Renal cortex interstitium (tissue), 11 donors: ENCODE data around the gene TRPM8. TPM values are rescaled to one million over a fixed set of nuclear protein-coding genes. Genes with fewer than 3 reads are reported as not detected.

Experiments
- DNase-seq, 11 donors: peaks; one replicate each; pipeline ENCODE4 v3.0.0-alpha.2; 2013; ENCODE audit warnings: low read depth in 9 of 11, low spot score in 4 of 11; ENCODE audit errors: extremely low read depth in 1 of 11
- polyA plus RNA-seq, 3 donors: library from polyadenylated mRNA; unstranded; fragments of 120-200 nt; gene quantifications; one replicate each; pipeline ENCODE4 v1.2.1, GENCODE V29; 2013; ENCODE audit not compliant: insufficient read length in 3 of 3

TRPM8 gene
- polyA plus RNA-seq, 3 donors = 0.56 TPM; not detected in 2

DNA sequence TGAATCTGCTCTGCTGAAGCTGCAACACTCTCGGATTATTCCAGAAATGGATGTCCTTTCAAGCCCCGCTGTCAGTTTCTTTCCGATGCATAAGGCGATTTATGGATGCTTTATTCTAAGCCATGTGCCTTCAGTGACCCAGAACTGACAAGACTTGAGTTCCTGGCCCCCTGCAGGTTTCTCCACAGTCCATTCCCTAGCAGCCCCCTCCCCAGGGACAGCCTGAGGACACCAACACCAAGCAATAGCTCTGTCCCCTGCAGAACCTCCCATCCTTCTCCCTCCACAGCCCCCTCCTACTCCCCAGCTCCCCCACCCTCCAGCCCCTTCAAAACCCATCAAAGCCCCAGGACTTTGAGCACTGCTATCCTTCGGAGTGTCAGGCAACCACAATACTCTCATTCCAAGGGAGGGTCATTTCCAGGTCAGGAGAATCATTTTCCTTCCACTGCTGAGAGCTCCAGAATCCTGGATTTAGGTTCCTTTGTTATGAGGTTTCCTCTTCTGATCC is 108.8 kb downstream of the TRPM8 start:
- DNase-seq = peak in 7 of 11 donors; percentile 12 to 36 (median 23)

DNA sequence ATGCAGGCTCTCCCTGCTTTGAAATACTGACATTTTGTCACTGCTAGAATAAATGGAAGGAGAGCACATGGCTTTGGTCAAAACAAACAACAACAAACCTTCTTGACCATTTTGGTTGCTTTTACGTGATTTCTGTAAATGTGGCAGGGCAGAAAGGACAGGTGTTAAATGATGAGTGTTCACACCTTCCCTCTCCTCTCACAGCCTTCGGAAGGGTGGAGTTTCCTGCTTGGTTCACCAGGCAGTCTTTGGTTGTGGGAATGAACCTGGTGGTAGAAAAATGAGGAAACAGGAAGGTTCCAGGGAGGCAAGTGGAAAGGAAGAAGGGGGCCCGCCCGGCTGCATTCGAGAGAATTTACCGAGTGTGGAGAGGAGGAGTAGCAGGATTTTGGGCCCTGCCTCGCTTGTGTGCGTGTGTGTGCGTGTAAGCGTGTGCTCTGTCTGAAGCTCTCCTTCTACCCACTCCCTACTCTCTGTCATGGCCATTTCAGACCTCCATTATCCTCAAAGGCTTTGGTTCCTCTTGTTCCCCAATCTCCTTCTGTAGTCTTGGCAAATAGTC is 109.6 kb downstream of the TRPM8 start:
- DNase-seq = no peak

DNA sequence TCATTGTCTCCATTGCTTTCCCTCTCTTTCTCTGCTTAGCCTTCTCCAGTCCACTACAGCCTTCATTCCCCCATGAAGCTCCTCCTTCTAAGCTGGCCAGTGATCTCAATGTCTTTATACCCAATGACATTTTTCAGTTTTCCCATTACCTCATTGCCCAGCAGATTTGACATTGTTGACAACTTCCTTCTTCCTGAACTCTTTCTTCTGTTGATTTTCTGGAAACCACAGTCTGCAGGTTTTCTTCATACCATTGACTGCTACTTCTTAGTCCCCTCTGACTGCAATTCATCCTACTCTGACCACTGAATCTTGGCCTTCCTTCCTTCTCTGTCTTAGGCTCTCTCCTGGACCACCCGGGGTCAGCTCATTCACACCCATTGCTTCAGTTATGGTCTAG is 110.5 kb downstream of the TRPM8 start:
- no peak for DNase-seq

DNA sequence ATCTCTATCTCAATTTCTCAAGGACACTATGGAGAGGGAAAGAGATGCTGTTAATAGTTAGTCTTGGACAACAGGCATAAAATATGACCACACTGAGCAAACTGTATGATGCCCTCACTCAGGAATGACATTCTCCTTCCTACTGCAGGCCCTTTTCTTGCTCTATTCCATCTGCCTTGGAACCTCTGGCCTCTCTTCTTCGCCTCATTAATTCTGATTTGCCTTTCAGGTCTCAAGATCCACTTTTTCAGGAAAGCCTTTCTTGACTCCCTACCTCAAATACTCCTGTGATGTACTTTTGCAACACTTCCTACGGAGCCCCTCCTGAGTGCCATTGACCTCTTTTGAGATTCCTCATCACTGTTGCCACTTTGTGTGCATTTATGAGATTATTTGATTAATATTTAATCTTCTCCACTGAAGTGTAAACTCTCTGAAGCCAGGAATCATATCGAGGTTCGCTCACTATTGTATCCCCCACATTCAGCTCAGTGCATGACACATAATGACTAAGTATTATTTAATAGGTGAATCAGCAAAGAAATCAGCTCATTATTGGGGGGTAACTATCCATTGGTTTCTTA is 112.1 kb downstream of the TRPM8 start:
- no peak for DNase-seq

DNA sequence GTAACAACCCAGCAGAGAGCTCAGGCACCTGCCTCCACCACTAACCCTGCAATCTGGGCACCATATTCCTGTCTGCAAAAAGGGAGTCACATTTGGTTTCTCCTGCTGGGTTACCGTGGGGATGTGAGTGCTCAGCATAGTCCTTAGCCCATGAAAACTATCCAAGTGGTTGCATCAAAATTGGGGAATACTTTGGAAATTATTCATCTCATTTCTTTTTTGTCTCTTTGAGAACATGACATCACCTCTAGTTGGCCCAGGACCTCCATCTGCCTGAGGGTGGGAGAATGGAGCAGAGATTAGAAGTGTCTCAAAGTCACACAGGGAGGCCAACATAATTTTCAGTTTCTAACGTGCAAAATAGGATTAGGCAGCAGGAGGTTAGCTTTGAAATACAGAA is 114.0 kb downstream of the TRPM8 start:
- no peak for DNase-seq

DNA sequence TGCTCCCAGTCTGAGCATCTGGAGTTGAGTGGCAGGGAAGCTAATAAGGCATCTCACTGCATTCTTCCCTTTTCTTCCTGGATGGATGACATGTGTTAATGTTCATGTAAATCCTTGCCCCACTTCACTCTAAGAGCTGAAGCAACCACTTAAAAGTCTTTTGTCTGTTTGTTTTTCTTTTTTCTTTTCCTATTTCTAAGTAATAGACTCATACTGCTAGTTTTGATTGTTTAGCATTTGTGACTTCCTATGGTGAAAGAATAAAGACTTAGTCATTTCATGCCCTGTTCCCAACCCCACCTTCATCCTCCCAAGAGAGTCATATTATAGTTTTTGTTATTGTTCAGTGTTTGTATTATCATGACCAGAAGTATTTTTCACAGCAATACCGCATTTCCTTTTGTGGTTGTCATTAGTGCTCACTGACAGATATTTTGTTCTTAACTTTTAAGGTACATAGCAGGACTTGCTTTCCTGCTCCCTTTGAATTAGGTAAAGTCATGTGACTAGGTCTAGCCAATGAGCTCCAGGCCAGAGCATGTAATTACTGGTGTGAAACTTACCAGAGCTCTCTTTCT is 115.2 kb downstream of the TRPM8 start:
- no peak for DNase-seq

DNA sequence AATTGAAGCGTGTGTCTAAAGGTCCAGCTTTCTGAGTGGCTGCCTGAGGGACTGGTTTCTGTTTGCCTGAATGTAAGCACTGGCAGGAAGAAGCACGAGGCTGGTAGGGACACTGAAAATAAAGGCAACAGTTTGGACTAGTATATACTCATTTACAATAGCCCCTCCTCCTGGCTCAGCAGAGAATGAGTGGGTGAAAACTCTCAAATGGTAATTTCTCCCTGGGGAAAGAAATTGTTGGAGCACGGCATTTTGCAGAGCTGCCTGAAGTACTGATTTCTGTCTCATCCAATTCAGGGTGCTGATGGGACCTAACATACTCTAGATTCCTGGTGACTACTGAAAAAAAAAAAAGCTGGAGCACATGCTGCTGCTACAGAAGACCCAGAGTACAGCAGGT is 116.0 kb downstream of the TRPM8 start:
- DNase-seq = no peak

DNA sequence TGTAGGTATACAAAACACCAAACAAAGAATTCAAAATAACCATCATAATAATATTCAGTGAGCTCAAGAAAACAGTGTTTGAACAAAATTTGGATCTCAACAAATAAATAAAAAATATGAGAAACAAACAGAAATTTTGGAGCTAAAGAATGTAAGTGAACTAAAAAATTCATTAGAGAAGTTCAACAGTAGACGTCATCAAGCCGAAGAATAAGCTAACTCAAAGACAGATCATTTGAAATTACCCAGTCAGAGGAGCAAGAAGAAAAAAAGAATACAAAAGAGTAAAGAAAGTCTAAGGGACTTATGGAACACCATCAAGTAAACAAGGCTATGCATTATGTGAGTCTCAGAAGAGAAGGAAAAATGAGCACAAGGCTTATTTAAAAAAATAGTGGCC is 116.7 kb downstream of the TRPM8 start:
- DNase-seq = no peak

DNA sequence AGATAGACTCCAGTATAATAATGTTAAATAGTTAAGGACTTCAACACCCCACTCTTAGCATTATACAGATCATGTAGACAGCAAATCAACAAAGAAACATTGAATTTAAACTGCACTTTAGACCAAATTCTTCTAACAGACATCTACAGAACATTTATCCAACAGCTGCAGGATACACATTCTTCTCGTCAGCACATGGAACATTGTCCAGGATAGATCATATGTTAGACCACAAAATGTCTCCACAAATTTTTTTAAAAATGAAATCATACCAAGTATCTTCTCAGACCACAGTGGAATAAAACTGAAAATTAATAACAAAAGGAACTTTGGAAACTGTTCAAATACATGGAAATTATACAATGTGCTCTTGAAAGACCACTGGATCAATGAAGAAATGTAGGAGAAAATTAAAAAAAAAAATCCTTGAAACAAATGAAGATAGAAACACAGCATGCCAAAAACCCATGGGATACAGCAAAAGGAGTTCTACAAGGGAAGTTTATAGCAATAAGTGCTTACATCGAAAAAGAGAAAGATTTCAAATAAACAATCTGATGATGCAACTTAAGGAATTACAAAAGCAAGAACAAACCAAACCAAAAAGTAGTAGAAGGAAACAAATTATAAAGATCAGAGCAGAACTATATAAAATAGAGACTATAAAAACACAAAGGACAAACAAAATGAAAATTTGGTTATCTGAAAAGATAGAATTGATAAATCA is 121.1 kb downstream of the TRPM8 start:
- DNase-seq = no peak

DNA sequence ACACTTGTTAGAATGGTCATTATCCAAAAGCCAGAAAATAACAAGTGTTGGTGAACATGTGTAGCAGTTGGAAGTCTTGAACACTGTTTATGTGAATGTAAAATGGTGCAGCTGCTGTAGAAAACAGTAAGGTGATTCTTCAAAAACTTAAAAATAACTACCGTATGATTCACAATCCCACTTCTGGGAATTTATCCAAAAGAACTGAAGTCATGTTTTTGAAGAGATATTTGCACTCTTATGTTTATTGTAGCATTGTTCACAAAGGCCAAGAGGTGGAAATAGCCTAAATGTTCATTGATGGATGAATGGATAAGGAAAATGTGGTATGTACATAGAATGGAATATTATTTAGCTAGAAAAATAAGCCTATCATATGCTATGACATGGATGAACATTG is 127.0 kb downstream of the TRPM8 start:
- no peak for DNase-seq

DNA sequence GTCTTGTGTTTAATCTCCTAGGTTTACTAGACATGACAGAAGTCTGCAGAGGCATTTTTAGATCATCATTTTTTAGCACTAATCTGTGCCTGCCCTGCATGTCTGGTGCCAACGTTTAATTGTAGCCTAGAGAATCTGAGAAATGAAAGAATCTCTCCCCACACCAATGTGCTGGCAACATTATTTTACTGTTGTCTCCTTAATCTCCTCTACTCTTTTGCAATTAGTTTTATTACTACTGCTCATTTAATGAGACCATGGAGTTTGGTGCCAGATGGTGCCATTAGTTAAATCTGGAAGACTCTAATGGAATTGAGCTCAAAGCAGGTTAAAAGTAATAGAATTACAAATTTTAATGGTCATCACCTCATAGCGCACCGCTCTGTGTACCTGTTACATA is 129.3 kb downstream of the TRPM8 start:
- no peak for DNase-seq

DNA sequence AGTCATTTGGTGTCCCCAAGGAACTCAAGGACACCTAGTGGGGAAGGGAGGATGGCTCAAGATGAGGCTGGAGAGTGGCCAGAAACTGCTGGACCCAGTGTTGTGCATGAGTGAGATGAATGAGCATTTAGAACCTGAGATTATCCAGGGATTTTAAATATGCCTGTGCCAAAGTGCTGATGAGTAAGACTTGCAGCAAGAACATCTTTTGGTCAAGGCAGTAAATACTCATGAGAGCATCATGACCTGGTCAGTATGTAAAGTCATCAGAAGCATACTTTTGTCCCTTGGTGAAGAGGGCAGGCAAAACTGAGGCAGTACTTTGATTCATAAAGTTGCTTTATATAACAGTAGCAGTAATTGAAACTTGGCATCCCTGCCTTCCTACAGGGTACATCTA is 130.2 kb downstream of the TRPM8 start:
- DNase-seq = no peak

DNA sequence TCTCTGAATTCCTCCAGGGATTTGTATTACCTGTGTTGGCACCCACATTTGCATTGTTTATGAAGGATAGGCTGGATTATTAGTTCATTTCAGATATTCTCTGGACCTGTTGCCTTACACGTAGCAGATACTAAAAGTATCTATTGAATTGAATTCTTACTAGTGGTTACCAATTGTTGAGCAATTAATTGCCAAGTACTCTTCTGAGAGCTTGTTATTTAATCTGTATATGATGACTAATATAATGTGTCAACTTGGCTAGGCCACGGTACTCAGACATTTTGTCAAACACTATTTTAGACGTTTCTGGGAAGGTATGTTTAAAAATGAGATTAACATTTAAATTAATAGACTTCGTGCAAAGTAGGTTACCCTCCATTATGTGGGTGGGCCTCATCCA is 130.9 kb downstream of the TRPM8 start:
- no peak for DNase-seq

DNA sequence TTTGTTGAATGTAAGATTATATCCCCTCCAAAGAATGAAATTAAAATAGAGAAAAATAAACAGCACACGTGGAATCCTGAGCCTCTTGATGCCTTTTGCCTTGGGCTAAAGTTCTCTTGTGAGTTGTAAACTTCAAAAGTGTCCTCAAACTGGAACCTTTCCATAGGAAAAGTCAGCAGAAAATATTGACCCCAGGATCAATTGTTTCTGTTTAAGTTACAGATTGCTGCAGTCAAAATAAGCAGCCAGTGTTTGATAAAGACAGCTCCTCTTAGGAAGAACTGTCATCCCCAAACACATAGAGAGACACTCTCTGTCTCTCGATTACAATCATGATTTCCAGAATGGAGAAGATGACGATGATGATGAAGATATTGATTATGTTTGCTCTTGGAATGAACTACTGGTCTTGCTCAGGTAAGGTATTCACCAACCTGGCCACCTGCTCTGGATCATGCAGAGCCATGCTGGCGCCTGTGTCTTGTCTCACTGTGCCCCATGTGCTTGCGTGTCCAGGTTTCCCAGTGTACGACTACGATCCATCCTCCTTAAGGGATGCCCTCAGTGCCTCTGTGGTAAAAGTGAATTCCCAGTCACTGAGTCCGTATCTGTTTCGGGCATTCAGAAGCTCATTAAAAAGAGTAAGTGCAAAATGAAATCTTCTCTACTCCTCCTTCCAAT is 133.4 kb downstream of the TRPM8 start, which contains the start of gene SPP2:
Gene SPP2 (plus strand): TSS at position 248 of the 681 bp plus-strand sequence. CDS start 85 bp downstream, at position 333.
- DNase-seq = no peak

DNA sequence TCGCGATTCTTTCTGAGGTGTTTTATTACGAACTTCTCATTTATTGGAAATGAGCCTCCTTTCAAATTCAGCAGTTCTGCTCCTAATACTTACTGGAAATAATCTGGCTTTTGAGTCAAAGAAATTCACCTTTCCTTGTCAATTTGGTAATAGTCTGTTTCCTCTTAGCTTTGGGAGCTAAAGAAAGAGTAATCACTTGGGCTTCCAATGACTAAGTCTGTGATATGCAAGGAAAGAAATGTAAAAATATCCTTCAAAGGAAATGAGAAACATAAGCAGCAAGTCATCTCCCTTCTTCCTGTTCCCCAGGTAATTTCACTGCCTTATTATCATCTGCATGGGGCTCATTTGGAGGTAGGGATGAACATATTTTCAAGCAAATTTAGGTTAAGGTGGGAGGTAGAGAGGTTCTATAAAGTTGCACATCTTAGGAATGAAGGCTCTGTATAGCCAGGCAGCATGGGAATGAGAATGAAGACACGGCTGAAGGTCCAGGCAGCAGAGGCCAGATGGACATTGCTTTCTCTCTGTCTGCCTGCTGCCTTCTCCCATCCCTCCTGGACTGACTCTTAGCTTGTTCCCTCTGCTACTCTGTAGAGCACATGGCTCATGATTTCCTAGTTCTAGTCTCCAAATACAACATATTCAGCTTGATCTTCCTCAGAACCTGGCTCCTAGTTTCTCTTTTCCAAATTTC is 134.3 kb downstream of the TRPM8 start:
- no peak for DNase-seq

DNA sequence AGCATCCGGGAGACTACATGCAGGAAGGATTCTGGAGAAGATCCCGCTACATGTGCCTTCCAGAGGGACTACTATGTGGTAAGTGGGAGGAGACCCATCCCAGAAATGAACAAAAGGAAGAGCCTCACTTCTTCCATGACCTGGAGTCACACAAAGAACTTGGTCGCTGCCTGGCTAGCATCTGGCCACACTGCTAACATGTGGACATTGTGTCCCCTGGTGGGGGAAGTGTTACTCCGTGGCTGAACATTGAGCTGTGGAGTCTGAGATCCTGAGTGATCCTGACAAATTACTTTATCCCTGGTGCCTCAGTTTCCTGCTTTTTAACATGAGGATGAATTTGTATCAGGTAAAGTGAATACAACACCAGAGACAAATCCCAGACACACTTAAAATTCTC is 141.7 kb downstream of the TRPM8 start:
- no peak for DNase-seq

DNA sequence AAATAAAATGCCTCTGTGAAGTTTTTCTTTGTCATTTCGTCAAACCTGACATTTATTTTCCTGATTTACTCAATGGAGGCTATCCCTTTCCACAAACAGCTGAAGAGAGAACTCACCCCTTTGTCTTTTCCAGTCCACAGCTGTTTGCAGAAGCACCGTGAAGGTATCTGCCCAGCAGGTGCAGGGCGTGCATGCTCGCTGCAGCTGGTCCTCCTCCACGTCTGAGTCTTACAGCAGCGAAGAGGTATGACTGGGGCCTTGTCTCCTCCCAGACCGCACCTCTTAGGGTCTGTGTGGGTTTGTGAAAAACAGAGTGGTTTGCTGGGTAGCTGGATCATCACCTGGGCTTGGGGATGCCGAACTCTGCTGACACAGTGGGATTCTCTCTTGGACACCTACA is 143.1 kb downstream of the TRPM8 start:
- DNase-seq = no peak

DNA sequence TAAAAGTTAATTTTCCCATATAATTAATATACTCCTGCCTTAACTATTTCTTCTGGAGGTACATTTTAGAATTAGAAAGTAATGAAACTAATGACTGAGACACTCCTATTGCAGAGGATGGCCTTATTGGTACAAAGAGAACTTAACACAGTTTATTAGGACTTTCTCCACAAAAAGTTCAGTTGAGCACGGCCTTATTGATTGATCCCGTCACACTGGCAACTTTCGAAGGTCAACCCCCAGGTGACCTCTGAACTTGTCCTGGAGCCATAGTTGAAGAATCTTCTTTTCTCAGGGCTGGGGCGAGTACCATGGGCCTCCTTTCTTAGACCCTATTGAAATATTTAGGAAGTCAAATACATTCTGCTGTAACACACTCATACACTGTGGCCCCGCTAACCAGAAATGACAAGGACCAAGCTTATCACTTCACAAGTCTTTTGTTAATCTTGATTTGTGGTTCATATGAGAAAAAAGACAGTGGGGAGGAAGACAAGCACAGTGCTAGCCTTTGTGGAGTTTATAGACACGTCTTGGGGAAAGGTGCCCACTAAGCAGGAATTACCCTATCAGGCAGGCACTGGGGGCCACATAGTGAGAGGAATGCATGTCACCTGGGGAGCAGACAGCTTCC is 144.6 kb downstream of the TRPM8 start:
- no peak for DNase-seq

DNA sequence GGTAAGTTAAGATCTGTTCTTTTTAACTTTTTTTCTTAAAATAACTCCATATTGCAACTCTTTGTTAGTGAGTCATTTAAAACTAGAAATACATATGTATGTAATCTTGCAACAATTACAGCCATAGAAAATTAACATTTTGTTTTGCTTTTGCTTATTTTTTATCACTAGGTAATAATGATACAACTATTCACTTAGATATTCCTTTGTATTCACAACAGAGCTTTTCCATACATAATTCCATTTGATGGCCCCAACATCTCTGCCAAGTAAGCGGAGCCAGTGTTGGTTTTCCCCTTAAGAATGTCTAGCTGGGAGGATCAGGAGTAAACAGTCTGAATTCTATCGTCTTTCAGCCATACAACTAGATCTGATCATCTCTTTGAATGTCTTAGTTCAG is 149.4 kb downstream of the TRPM8 start:
- no peak for DNase-seq
